Measurements from ENCODE around the gene B4GALT5.
"Not testable (repeated sequence)": the region's sequence is repeated elsewhere in the genome, so short reads cannot be mapped to it uniquely, and the experiment has no call there.

The B4GALT5 gene

GRCh38 chr20:49729780-49730179 lies 16.1 kb upstream of the B4GALT5 start:
- DNase-seq (ENCODE audit: low spot score): no peak

DNA sequence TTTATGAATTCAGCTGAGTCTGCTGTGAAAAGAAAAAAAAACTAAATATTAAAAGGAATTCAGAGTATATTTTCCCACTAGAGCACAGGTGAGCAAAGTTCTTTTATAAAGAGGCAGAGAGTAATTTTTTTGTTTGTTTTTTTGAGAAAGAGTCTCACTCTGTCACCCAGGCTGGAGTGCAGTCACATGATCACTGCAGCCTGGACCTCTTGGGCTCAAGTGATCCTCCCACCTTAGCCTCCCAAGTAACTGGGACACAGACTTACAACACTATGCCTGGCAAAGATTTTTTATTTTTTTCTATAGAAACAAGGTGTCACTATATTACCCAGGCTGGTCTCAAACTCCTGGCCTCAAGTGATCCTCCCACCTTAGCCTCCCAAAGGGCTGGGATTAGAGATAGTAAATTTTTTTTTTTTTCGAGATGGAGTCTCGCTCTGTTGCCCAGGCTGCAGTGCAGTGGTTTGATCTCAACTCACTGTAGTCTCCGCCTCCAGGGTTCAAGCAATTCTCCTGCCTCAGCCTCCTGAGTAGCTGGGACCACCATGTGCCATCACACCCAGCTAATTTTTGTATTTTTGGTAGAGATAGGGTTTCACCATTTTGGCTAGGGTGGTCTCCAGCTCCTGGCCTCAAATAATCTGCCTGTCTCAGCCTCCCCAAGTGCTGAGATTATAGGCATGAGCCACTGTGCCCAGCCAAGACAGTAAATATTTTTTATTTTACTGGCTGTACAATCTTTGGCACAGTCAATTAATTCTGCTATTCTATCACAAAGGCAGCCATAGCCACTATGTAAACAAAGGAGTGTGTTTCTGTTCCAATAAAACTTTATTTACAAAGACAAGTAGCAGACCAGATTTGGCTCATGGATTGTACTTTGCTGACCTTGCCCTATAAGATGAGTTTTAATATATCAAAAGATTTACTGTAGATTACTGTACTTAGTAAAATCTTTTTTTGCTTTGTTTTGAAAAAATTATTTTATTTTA lies 14.5 kb upstream of the B4GALT5 start:
- no peak for DNase-seq (ENCODE audit: low spot score)

DNA sequence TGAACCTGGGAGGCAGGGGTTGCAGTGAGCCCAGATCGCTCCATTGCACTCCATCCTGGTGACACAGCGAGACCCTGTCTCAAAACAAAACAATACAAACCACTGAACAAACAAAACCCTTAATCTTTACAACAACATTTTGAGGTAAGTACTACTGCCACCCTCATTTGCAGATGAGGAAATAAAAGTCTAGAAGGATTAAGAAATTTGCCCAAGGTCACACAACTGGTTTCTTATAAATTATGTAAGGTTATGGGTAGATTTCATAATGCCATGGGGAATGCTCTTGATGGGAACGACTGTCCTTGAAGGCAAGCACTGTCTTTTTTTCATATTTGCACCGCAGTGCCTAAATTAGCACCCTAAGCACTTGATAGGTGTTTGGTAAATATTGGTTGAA lies 13.8 kb upstream of the B4GALT5 start:
- DNase-seq (ENCODE audit: low spot score): no peak

GRCh38 chr20:49725694-49726093 lies 12.0 kb upstream of the B4GALT5 start:
- no peak for DNase-seq (ENCODE audit: low spot score)

DNA sequence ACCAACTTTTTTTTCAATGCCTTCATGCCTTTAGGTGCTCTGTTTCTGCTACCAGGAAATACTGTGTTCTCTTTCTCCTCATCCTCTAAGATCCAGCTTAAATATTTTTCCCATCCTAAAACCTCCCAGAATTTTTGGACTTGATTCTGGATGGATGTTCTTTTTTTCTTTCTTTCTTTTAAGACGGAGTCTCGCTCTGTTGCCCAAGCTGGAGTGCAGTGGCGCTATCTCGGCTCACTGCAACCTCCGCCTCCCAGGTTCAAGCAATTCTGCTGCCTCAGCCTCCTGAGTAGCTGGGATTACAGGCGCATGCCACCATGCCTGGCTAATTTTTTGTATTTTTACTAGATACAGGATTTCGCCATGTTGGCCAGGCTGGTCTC lies 11.5 kb upstream of the B4GALT5 start:
- DNase-seq (ENCODE audit: low spot score): not testable (repeated sequence)

DNA sequence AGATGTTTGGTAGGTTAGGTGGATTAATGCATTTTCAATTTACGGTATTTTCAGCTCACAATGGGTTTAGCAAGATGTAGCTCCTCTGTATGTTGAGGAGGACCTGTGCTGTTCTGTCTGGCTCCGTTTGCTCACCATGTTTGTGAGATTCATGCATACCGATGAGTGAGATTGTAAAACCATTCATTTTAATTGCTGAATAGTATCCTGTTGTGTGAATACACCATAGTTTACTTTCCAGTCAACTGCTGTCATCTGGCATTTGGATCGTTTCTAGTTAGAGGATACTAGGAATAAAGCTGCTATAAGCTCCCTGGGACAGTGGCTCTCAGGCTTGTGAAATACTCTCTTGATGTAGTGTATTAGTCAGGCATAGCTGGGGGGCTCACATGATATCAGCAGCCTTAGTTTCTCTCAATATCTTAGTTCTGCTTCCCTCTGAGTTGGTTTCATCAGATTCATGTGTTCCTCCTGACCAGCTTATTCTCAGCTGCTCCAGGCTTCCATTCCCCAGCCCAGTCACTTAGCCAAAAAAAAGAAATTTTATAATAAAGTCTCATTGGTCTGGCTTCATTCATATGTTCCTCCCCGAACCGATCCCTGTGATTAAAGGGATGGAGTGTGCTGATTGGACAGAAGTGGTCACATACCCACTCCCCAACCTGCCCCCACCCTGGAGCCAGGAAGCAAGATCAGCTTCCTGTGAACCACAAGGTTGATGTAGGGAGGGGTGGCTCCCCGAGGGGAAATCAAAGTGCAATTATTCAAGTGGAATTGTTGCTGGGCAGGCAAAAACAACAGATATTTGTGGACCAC lies 10.9 kb upstream of the B4GALT5 start:
- DNase-seq (ENCODE audit: low spot score): no peak

GRCh38 chr20:49723758-49724157 lies 10.1 kb upstream of the B4GALT5 start:
- not testable (repeated sequence) for DNase-seq (ENCODE audit: low spot score)

- DNase-seq (ENCODE audit: low spot score): not testable (repeated sequence)
Measured at GRCh38 chr20:49721326-49721725, 7.6 kb upstream of the B4GALT5 start.

- no peak for DNase-seq (ENCODE audit: low spot score)
Measured at GRCh38 chr20:49715466-49715865, 1.8 kb upstream of the B4GALT5 start.

DNA sequence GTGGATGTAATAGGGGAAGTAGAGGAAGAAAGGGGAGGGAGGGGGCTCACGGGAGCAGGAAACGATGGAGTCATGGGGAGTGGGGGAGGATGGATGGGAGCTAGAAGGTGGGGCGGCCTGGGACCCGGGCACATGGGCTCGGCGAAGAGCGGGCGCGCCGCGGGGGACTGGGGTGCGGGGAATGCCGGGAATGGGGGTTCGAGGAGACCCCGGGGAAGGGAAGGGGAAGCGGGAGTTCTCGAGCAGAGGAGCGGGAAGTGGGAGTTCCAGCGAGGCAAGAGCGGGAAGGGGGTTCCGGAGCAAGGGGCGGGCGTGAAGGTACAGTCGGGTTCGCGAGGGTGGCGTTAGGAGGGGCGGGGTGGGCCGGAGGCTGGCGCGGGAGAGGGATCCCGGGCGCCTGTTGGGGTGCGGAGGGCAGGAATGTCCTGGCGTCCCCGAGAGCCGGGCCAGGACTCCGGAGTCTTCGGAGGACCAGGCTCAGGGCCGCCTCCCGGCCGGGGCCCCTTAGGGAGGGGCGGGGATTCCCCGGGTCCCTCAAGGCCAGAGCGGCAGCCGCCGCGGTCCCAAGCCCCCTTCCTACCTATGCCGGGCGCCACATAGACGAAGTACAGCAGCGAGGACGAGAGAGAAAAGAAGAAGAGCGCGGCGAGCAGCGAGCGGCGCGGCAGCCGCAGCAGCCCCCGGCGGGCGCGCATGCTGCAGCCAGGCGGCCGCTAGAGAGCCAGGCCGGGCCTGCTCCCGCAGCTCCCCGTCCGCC lies 504 bp downstream of the B4GALT5 start:
- peak; percentile 47 for DNase-seq (ENCODE audit: low spot score)

DNA sequence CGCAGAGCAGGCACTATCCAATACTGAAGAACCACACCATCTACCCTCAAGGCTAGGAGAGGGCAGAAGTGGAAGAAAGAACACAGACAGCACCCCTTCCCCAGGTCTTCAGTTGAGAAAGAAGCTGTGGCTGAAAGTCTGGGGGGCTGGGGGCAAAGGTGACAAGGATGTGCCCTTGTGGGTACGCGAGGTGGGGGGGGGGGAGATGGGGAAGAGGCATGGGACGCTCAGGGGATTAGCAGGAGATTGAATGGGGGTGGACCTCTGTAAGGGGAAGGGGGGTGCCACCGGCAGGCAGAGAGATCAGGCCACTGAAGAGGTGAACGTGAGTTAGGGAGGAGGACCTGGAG lies 1.1 kb downstream of the B4GALT5 start:
- DNase-seq (ENCODE audit: low spot score): no peak

DNA sequence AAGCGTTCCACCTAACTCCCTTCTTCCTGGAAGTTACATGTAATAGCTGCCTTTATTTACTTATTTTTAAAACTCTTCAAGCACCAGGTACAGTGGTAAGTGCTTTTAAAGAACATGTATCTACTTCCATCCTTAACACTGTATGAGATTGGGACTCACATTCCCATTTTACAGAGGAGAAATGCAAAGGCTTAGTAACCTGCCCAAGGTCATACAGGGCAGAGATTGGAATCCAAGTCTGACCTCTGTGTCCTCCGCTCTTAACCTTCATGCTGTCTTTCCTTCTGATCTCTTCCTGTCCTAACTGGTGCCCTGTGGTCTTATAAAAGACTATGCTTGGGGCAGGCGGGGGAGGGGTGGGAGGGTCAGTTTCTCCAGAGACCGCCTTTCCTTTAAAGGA lies 1.6 kb downstream of the B4GALT5 start:
- DNase-seq (ENCODE audit: low spot score): peak; percentile 45

DNA sequence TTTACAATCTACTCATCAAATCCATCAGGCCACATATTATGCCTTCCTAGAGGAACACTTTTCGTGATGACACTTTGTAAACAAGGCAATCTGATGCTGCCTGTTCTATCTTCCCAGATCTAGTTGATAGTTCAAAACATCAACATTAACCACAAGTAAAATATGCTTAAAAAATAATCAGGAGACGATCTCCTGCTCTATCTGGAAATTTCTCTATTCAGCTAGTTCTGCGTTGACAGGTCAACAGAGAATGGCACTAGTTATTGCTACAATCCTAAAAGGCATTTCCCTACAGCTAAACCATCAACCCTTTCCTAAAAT lies 2.1 kb downstream of the B4GALT5 start:
- DNase-seq (ENCODE audit: low spot score): no peak

DNA sequence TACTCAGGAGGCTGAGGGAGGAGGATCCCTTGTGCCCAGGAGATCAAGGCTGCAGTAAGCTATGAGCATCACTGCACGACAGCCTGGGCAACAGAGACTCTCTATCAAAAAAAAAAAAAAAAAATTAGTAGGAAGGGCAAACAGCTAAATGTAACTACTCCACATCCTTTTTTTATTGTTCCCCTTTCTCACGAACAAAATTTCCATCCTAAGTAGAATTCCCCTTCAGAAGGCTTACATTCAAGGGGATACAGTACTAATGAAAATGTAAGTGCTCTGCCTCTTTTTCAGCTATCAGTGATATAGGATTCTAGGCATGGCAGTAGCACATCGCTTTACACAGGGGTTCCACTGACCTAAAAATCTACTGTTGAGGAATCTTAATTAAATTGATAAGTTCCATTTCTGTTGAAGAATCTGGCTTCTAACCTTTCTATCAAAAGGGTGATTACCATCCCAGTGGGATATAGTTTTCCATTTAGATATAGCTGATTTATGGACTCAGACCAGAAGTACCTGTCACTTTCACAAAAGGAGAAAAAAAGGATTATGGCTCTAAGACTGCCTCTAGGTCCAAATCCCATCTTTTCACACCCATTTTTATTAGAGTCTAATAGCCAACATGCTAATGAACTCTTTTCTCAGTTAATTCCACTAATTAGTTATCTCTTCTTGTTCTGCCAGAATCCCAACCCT lies 2.6 kb downstream of the B4GALT5 start:
- DNase-seq (ENCODE audit: low spot score): no peak

DNA sequence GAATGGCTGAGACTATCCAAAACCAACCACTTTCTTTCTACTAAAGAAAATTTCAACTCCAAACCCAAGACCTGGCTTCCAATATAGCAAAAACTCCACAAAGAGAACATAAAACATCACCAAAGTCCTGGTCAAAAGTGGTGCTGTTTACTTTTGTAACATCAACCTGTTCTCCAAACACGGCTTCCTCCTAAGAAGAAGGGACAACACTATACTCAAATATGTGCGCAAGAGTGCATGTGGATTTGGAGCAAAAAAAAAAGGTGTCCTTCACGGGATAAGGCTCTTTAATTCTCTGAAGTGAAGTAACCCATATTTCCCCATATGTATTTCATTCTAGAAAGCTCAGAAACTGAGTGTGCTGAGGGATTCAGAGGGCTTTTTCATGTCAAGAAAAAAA lies 6.6 kb downstream of the B4GALT5 start:
- DNase-seq (ENCODE audit: low spot score): no peak

DNA sequence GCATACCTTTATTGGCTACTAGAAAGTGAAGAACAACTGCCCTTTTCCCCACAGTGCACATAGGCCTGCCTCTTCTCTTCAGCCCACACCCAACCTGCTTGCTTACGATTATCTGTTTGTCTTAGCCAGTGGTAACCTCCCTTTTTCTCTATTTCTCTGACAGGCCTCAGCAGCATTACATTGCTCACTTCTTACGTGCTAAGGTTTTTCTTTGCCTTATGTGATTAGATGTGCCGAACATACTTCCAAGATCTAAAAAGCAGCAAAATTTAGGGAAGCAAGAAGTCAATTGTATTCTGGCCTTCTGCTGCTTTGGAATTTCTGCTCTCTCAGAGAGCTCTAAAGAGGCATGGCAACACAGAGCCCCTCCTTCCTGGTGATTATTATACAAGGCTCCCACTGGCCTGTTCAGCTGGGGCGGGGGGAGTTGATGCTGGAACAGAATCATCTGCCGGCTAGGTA lies 7.0 kb downstream of the B4GALT5 start:
- no peak for DNase-seq (ENCODE audit: low spot score)

- not testable (repeated sequence) for DNase-seq (ENCODE audit: low spot score)
Measured at GRCh38 chr20:49705893-49706292, 7.8 kb downstream of the B4GALT5 start.

DNA sequence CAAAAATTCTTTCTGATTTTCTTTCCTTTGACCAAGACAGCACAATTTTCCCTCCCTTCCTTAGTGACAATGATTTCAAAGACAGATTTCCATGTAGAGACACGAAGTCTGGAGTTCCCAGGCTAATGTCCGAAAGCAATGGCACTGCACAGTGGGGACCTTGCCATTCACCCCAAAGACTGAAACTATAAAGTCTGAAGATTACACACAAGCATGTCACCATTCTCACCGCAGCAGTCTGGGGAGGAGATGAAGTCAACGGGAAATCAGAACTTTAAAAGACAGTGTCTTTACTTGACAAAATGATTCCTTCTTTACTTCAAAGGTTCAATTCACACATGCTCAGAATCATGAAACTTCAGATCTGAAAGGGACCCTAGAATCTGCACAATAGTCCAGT lies 8.3 kb downstream of the B4GALT5 start:
- DNase-seq (ENCODE audit: low spot score): no peak

- DNase-seq (ENCODE audit: low spot score): no peak
Measured at GRCh38 chr20:49704932-49705336, 8.7 kb downstream of the B4GALT5 start.

DNA sequence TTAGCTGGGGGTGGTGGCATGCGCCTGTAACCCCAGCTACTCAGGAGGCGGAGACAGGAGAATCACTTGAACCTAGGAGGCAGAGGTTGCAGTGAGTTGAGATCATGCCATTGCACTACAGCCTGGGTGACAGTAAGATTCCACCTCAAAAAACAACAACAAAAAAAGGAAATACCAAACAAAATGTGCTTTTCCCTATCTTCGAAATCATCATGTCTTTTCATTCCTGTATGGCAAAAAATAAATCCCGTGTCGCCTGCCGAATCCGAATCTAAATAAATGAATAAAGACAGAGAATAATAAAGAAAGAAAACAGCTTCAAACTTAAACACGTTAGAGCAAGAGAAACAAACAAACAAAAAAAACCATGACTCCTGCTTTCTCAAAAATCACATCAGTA lies 11.8 kb downstream of the B4GALT5 start:
- DNase-seq (ENCODE audit: low spot score): no peak

- no peak for DNase-seq (ENCODE audit: low spot score)
Measured at GRCh38 chr20:49701241-49701790, 12.4 kb downstream of the B4GALT5 start.

Data from RKO (cell line).